Left lung (tissue), 10 donors: ENCODE results near the gene TPTE. TPM values are rescaled to one million over a fixed set of nuclear protein-coding genes. Genes with fewer than 3 reads are reported as not detected.
A peak's percentile ranks its signal among the peaks of the same experiment; 100 is the strongest.
"Not testable (repeated sequence)": the region's sequence is repeated elsewhere in the genome, so short reads cannot be mapped to it uniquely, and the experiment has no call there.

Experiments
- ATAC-seq: fragments of 200-7000 bp; cut with Tn5 transposase; one replicate; pipeline ENCODE4 v1.9.1; 2020; ENCODE audit warnings: moderate library complexity
- DNase-seq, 4 donors: peaks; one replicate each; pipeline ENCODE4 v3.0.0-alpha.2; 2013 to 2020
- H3K27ac ChIP-seq, 2 donors: fragments of 200-600 bp; sonication (generic) in 1 of 2; one replicate each; pipeline versions ENCODE4 v1.5.0 to v1.8.0; 2020 to 2021
- H3K27me3 ChIP-seq, 2 donors: fragments of 200-600 bp; sonication (generic) in 1 of 2; one replicate each; pipeline versions ENCODE4 v1.5.0 to v1.8.0; 2020 to 2021
- H3K36me3 ChIP-seq, 2 donors: fragments of 200-600 bp; sonication (generic) in 1 of 2; one replicate each; pipeline versions ENCODE4 v1.5.0 to v1.8.0; 2020 to 2021
- H3K4me1 ChIP-seq, 2 donors: fragments of 200-600 bp; one replicate each; pipeline ENCODE4 v1.8.0; 2021
- H3K4me3 ChIP-seq, 2 donors: fragments of 200-600 bp; sonication (generic) in 1 of 2; one replicate each; pipeline versions ENCODE4 v1.5.0 to v1.8.0; 2020 to 2021; ENCODE audit warnings: mild to moderate bottlenecking in 1 of 2
- H3K9me3 ChIP-seq, 2 donors: fragments of 200-600 bp; sonication (generic) in 1 of 2; one replicate each; pipeline versions ENCODE4 v1.5.0 to v1.8.0; 2020 to 2021
- intact Hi-C, 2 donors: fragments of 100-400 bp; cut with DNase I; formaldehyde crosslinking; loops; one replicate each; pipeline versions ENCODE4 v1.11.2 to v1.14.2; 2022
- polyA plus RNA-seq, 6 donors: library from polyadenylated mRNA; unstranded; fragments of 120-200 nt; gene quantifications; one replicate each; pipeline ENCODE4 v1.2.1, GENCODE V29; 2013; ENCODE audit not compliant: insufficient read length in 6 of 6
- total RNA-seq, 2 donors: library from RNA; stranded (reverse); fragmentation: NEBNext Ultra II Directional; extraction: Animal tissue kit (Norgen Biotek cat#: 25700); gene quantifications; one replicate each; pipeline ENCODE4 v1.2.1, GENCODE V29; 2021
- TF ChIP-seq, protein P1 (sequence below), 2 donors: fragments of 200-600 bp; sonication (generic) in 1 of 2; IDR thresholded peaks; one replicate each; pipeline versions ENCODE4 v1.5.0 to v1.8.0; 2021; ENCODE audit warnings: antibody characterized with exemption in 2 of 2
- donor health status: DM: no; HTN: yes; CAD: no.
- donor health status: DM: no; HTN: no; CAD: no.

TPTE gene
- total and polyA plus RNA-seq, 8 donors: 0.07 to 0.10 TPM; not detected in 6

DNA sequence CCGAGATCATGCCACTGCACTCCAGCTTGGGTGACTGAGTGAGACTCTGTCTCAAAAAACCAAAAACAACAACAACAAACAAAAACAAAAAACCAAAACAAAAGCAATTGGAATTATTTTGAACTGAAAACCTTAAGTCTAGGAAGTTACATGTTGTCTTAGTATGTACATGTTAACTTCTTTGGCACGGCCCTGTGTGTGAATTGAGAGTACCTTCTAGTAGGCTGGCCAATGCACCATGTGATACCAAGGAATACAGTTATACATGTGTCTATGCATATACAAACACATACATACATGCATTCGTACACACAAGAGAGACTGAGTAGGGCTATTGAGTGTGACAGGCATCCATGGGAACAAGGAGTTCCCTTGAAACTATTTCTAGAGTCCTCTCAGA is 18.6 kb downstream of the TPTE start:
- no peak overlapping the region for H3K4me3 ChIP-seq
- no peaks in the 10 kb centered on the region for H3K36me3 ChIP-seq
- peaks cover 3 to 74% of the 10 kb centered on the region in 2 donors for H3K9me3 ChIP-seq
- DNase-seq (no peak), ATAC-seq (no peak)
- no peaks in the 10 kb centered on the region for H3K27me3 ChIP-seq
- H3K4me1 ChIP-seq: no peaks in the 10 kb centered on the region
- no peak overlapping the region for H3K27ac ChIP-seq
- intact Hi-C loops: no loop called here
- TF ChIP-seq, protein P1, sequence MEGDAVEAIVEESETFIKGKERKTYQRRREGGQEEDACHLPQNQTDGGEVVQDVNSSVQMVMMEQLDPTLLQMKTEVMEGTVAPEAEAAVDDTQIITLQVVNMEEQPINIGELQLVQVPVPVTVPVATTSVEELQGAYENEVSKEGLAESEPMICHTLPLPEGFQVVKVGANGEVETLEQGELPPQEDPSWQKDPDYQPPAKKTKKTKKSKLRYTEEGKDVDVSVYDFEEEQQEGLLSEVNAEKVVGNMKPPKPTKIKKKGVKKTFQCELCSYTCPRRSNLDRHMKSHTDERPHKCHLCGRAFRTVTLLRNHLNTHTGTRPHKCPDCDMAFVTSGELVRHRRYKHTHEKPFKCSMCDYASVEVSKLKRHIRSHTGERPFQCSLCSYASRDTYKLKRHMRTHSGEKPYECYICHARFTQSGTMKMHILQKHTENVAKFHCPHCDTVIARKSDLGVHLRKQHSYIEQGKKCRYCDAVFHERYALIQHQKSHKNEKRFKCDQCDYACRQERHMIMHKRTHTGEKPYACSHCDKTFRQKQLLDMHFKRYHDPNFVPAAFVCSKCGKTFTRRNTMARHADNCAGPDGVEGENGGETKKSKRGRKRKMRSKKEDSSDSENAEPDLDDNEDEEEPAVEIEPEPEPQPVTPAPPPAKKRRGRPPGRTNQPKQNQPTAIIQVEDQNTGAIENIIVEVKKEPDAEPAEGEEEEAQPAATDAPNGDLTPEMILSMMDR (IDR thresholded peaks at IDR 0.05): no peak

DNA sequence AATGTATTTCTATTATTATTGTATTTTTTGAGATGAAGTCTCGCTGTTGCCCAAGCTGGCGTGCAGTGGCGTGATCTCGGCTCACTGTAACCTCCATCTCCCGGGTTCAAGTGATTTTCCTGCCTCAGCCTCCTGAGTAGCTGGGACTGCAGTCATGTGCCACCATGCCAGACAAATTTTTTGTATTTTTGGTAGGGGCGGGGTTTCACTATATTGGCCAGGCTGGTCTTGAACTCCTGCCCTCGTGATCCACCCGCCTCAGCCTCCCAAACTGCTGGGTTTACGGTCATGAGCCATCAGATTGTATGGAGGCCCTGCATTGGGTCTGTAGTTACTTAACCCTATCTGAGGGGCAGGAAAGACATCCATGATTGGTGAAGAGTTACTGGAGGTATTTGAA is 23.0 kb downstream of the TPTE start:
- H3K4me3 ChIP-seq, H3K4me1 ChIP-seq, H3K27ac ChIP-seq, DNase-seq, H3K27me3 ChIP-seq, ATAC-seq, H3K36me3 ChIP-seq, intact Hi-C loops: not testable (repeated sequence)
- peaks cover 0 to 75% of the 10 kb centered on the region in 2 donors for H3K9me3 ChIP-seq

DNA sequence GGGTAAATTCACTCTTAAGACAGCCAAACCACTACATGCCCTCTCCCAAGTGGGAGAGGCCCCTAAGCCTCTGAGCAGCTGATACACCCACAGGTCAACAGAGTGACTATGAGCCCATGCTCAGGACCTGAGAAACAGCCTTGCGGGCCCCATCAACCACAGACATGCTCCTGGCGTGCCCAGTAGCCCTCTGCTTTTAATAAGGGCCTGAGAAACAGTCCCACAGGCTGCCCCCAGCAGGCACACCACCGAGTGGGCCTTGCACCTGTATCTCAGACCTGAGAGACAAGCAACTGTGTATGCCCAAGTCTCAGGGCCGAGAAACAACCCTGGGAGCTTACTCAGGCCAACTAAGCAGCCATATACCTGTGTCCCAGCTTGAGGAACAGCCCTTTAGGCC is 26.5 kb downstream of the TPTE start:
- peak in 1 of 4 donors; percentile 50 for DNase-seq
- ATAC-seq, H3K4me1 ChIP-seq, H3K4me3 ChIP-seq, intact Hi-C loops, H3K36me3 ChIP-seq, H3K27ac ChIP-seq, H3K27me3 ChIP-seq: not testable (repeated sequence)
- H3K9me3 ChIP-seq: peaks cover 0 to 64% of the 10 kb centered on the region in 2 donors

DNA sequence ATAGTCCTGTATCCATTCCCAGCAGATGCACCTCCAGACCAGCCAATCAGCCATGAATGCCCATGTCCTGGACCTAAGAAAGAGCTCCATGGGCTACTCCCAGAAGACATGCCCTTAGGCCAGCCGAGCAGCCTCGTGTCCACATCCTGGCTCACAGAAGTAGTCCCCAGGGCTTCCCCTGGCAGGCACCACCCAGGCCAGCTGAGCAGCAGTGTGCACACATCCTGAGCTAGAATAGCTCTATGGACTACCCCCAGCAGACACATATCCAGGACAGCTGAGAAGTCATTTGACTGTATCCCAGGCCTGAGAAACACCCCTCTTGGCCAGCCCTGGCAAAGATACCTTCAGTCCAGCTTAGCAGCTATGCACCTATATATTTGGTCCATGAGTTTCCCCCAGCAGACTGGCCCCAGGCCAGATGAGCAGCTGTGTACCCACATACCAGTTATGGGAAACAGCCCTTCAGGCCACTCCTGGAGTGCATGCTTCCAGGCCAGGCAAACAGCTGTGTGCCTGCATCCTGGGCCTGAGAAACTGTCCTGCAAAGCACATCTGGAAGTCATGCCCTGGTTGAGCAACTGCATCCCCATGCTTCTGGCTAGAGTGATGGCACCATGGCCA is 27.1 kb downstream of the TPTE start:
- H3K27me3 ChIP-seq, ATAC-seq, H3K36me3 ChIP-seq, H3K4me3 ChIP-seq, H3K4me1 ChIP-seq, intact Hi-C loops, H3K27ac ChIP-seq: not testable (repeated sequence)
- DNase-seq: peak in 1 of 4 donors; percentile 71
- peaks cover 0 to 64% of the 10 kb centered on the region in 2 donors for H3K9me3 ChIP-seq

DNA sequence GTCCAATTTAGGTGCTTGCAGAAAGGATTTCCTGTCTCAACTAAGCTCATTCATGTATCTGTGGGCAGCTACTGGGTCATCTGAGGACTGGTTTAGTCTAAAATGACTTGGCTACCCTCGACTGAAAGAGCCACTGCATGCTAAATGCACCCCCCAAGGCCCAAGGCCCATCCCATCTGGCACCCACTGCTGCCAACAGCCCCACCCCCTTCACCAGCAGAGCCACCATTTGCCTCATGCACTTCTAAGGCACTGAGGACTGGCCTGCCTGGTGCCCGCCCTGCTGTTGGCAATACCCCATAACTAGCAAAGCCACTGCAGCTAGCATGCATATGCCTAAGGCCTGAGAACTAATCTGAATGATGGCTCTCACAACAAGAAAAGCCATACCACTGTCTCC is 49.4 kb downstream of the TPTE start:
- H3K36me3 ChIP-seq, H3K4me3 ChIP-seq, H3K27ac ChIP-seq, H3K27me3 ChIP-seq, intact Hi-C loops, DNase-seq, ATAC-seq, H3K4me1 ChIP-seq: not testable (repeated sequence)
- peaks cover 0 to 88% of the 10 kb centered on the region in 2 donors for H3K9me3 ChIP-seq

DNA sequence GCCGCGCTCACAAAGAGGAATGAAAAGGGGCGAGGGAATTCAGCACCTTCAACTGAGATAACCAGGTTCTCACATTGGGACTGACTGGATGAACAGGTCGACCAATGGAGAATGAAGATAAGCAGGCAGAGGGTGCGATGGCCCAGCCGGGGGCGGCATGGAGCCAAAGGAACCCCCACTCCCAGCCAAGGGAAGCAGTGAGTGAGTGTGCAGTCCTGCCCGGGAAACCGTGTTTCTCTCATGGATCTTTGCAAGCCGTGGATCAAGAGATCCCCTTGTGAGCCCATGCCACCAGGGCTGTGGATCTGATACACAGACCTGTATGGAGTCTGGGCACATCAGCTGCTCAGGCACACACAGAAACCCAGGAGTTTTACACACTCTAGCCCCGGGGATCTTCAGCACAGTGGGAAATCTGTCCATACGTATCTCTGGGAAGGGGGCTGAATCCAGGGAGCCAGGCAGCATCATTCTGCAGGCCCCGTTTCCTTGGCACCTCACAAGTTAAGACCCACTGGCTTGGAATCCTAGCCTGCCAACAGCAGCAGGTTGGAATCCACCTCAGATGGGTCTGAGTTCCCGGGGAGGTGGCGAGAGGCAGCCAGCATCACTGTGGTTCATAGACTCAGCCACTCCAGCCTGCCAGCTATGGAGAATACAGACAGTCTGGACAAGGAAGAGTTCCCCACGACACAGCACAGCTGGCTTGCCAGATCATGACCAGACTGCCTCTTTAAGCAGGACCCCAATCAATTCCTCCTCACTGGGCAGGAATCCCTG is 53.3 kb downstream of the TPTE start:
- DNase-seq, intact Hi-C loops, H3K4me1 ChIP-seq, ATAC-seq, H3K36me3 ChIP-seq, H3K27me3 ChIP-seq, H3K4me3 ChIP-seq, H3K27ac ChIP-seq: not testable (repeated sequence)
- H3K9me3 ChIP-seq: peaks cover 0 to 84% of the 10 kb centered on the region in 2 donors

DNA sequence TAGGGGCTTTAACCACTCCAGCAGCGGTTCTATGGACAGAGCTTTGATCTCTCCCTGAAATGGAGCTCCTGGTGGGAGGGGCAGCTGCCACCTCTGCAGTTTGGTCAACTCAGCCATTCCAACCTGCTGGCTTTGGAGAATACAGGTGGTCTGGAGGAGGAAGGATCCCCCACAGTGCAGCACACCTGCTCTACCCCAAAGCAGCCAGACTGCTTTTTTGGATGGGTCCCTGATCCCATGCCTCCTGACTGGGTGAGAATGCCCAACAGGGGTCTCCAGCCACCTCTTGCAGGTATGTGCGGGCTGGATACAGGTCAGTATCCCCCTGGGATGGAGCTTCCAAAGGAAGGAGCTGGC is 53.9 kb downstream of the TPTE start:
- H3K4me1 ChIP-seq: no peaks in the 10 kb centered on the region
- peaks cover 0 to 79% of the 10 kb centered on the region in 2 donors for H3K9me3 ChIP-seq
- no peaks in the 10 kb centered on the region for H3K36me3 ChIP-seq
- intact Hi-C loops: no loop called here
- no peak overlapping the region for H3K4me3 ChIP-seq
- TF ChIP-seq, protein P1 (IDR thresholded peaks at IDR 0.05): no peak
- H3K27me3 ChIP-seq: no peaks in the 10 kb centered on the region
- ATAC-seq: no peak
- H3K27ac ChIP-seq: no peak overlapping the region
- no peak for DNase-seq

DNA sequence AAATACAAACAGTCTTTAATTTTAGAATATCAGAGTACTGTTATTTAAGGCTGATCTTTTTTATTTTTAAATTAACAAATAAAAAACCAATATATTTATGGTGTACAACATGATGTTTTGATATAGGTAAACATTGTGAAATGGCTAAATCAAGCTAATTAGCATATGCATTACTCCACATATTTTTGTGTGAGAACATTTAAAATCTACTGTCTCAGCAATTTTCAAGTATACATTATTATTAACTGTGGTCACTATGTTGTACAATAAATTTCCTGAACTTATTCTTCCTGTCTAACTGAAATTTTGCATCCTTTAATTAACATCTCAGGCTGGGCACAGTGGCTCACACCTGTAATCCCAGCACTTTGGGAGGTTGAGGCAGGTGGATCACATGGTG is 57.5 kb downstream of the TPTE start:
- H3K27me3 ChIP-seq, intact Hi-C loops, H3K4me3 ChIP-seq, H3K4me1 ChIP-seq, ATAC-seq, H3K36me3 ChIP-seq, DNase-seq, H3K27ac ChIP-seq: not testable (repeated sequence)
- H3K9me3 ChIP-seq: peaks cover 0 to 64% of the 10 kb centered on the region in 2 donors

DNA sequence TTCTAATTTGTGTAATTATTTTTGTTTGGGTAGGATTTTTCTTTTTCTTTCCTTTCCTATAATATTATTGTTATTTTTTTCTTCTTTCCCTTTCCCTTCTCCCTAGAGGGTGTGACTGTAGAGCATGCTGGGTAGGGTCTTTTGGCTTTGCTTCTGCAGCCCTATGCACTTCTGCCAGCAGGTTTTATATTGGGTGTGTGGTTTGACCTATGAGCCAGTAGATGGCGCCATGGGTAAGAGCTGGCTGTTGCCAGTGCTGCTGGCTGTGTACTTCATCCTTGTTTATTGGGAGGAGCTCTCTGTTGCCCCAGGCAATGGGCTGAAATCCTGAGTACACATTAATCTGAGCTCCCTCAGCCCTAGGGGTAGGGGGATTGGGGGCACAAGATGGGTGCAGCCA is 67.7 kb downstream of the TPTE start:
- H3K4me1 ChIP-seq: not testable (repeated sequence)

DNA sequence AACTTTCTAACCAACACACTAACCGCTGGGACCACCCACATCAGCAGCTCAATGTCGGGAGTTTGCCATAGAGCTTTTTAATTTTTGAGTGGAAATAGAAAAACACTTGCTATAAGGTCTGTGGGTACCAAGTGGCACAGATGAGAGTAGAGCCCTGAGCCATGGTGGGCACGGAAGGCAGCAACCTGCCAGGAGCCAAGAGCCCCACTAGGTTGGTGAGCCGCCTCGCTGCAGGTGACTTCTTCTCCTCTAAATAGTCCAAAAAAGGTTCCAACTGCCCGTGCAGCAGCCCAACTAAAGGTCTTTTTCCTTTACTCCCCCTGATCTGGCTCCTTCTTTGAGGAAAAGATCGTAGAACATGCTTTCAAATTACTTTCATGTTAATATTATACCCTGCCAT is 85.7 kb downstream of the TPTE start:
- DNase-seq, H3K36me3 ChIP-seq, H3K4me1 ChIP-seq, intact Hi-C loops, H3K4me3 ChIP-seq, ATAC-seq, H3K27ac ChIP-seq, H3K27me3 ChIP-seq: not testable (repeated sequence)
- H3K9me3 ChIP-seq: peaks cover 4 to 55% of the 10 kb centered on the region in 2 donors

More for the DNA sequence above, 67.7 kb downstream of the TPTE start:
- ATAC-seq, H3K36me3 ChIP-seq, DNase-seq, H3K27ac ChIP-seq, intact Hi-C loops, H3K4me3 ChIP-seq, H3K27me3 ChIP-seq: not testable (repeated sequence)
- peaks cover 0 to 38% of the 10 kb centered on the region in 2 donors for H3K9me3 ChIP-seq

DNA sequence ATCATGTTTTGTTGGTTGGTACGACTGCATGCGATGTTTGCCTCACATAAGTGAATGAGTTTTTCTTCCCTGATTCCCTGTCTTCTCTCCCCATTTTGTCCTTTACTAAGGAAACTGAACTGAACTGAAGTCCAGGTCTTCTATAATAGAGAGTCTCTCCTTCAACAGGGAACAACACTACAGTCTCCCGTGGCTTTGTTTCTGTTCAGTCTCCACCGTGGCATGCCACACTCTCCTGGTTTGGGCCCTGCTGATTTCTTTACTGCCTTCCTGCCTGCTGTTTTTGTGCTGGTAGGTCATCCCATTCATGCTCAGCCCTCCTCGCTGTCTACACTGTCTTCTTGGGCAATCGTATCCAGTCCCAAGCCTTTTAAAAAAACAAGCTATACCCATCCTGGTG is 92.9 kb downstream of the TPTE start:
- peaks cover 0 to 56% of the 10 kb centered on the region in 2 donors for H3K9me3 ChIP-seq
- intact Hi-C loops, H3K27ac ChIP-seq, H3K36me3 ChIP-seq, H3K4me3 ChIP-seq, H3K4me1 ChIP-seq, ATAC-seq, H3K27me3 ChIP-seq, DNase-seq: not testable (repeated sequence)
